Stimulated activated CD4-positive, alpha-beta T cell treated with anti-CD3 and anti-CD28 coated beads, Interleukin-1b, Interleukin-23, amount 100 ng/mL, for 48 hours (primary cell): ENCODE results near the gene ZNF423.

Experiments
- DNase-seq: peaks from one replicate; pipeline ENCODE4 v3.0.0-alpha.2; 2020

The ZNF423 gene

GRCh38 chr16:49659356-49659755 is 196.6 kb downstream of the ZNF423 start:
- DNase-seq, result no peak

- DNase-seq, result no peak
Measured at GRCh38 chr16:49658531-49658930, 197.4 kb downstream of the ZNF423 start.

- DNase-seq, result no peak
Measured at GRCh38 chr16:49657736-49658465, 198.0 kb downstream of the ZNF423 start.

GRCh38 chr16:49654425-49654824 is 201.5 kb downstream of the ZNF423 start:
- DNase-seq, result no peak

GRCh38 chr16:49653577-49653976 is 202.3 kb downstream of the ZNF423 start:
- DNase-seq, result no peak

GRCh38 chr16:49653173-49653570 is 202.7 kb downstream of the ZNF423 start:
- no peak for DNase-seq

- no peak for DNase-seq
Measured at GRCh38 chr16:49652456-49653172, 203.3 kb downstream of the ZNF423 start.

- no peak for DNase-seq
Measured at GRCh38 chr16:49651996-49652395, 203.9 kb downstream of the ZNF423 start.

- DNase-seq, result no peak
Measured at GRCh38 chr16:49651226-49651625, 204.7 kb downstream of the ZNF423 start.

- no peak for DNase-seq
Measured at GRCh38 chr16:49650603-49651002, 205.3 kb downstream of the ZNF423 start.

GRCh38 chr16:49649013-49649765 is 206.7 kb downstream of the ZNF423 start:
- no peak for DNase-seq

GRCh38 chr16:49647673-49648072 is 208.2 kb downstream of the ZNF423 start:
- no peak for DNase-seq

- no peak for DNase-seq
Measured at GRCh38 chr16:49645263-49645662, 210.6 kb downstream of the ZNF423 start.

- DNase-seq, result no peak
Measured at GRCh38 chr16:49644145-49644463, 211.8 kb downstream of the ZNF423 start.

GRCh38 chr16:49643429-49644144 is 212.3 kb downstream of the ZNF423 start:
- no peak for DNase-seq

GRCh38 chr16:49641250-49641649 is 214.7 kb downstream of the ZNF423 start:
- DNase-seq, result no peak

GRCh38 chr16:49640581-49640980 is 215.3 kb downstream of the ZNF423 start:
- no peak for DNase-seq

GRCh38 chr16:49639739-49640431 is 216.0 kb downstream of the ZNF423 start:
- DNase-seq, result no peak

GRCh38 chr16:49638673-49639610 is 217.0 kb downstream of the ZNF423 start:
- DNase-seq, result no peak

GRCh38 chr16:49637933-49638672 is 217.8 kb downstream of the ZNF423 start:
- DNase-seq, result no peak

- DNase-seq, result no peak
Measured at GRCh38 chr16:49637511-49637910, 218.4 kb downstream of the ZNF423 start.
